Fibroblast of skin of left quadriceps (primary cell): ENCODE results near the gene ABHD16B.
"Not testable (repeated sequence)": the region's sequence is repeated elsewhere in the genome, so short reads cannot be mapped to it uniquely, and the experiment has no call there.

Source experiments
- DNase-seq, 2 experiments: peaks; one replicate each; pipeline ENCODE4 v3.0.0-alpha.2; 2013; ENCODE audit warnings: low read depth in 2 of 2

The ABHD16B gene

GRCh38 chr20:63877755-63878470 lies 16.6 kb downstream of the ABHD16B start:
- DNase-seq = no peak

- no peak for DNase-seq
These were observed 17.8 kb downstream of the ABHD16B start for GRCh38 chr20:63878899-63879663.

- DNase-seq = not testable (repeated sequence)
These were observed 19.6 kb downstream of the ABHD16B start for GRCh38 chr20:63880901-63881300.

- DNase-seq = no peak
These were observed 20.3 kb downstream of the ABHD16B start for GRCh38 chr20:63881451-63882226.

GRCh38 chr20:63882257-63883200 lies 21.2 kb downstream of the ABHD16B start:
- no peak for DNase-seq

- DNase-seq = no peak
These were observed 21.9 kb downstream of the ABHD16B start for GRCh38 chr20:63883201-63883593.

- no peak for DNase-seq
These were observed 23.4 kb downstream of the ABHD16B start for GRCh38 chr20:63884506-63885263.

- DNase-seq = no peak
These were observed 24.2 kb downstream of the ABHD16B start for GRCh38 chr20:63885264-63886053.

- no peak for DNase-seq
These were observed 24.7 kb downstream of the ABHD16B start for GRCh38 chr20:63886054-63886419.

GRCh38 chr20:63886921-63887320 lies 25.6 kb downstream of the ABHD16B start:
- no peak for DNase-seq

GRCh38 chr20:63889241-63890200 lies 28.2 kb downstream of the ABHD16B start:
- no peak for DNase-seq

- DNase-seq = no peak
These were observed 28.9 kb downstream of the ABHD16B start for GRCh38 chr20:63890201-63890576.

GRCh38 chr20:63890616-63891015 lies 29.3 kb downstream of the ABHD16B start:
- no peak for DNase-seq

- no peak for DNase-seq
These were observed 30.0 kb downstream of the ABHD16B start for GRCh38 chr20:63891061-63892002.

GRCh38 chr20:63892402-63892801 lies 31.1 kb downstream of the ABHD16B start:
- no peak for DNase-seq

GRCh38 chr20:63893999-63894357 lies 32.7 kb downstream of the ABHD16B start:
- no peak for DNase-seq

GRCh38 chr20:63894358-63895201 lies 33.3 kb downstream of the ABHD16B start, which contains the start of gene DNAJC5:
Gene DNAJC5, plus strand, starts transcription at chr20:63895126. Its CDS starts 33,220 bp downstream, at chr20:63928346.
- DNase-seq = peak; percentile 83
